KMS-11 (cell line): ENCODE measurements around the gene IGFBP4.

Source experiments
- H2AFZ ChIP-seq: fragments of 200-600 bp; sonication (generic); 2 replicates; pipeline ENCODE4 v1.6.1; 2016; ENCODE audit warnings: antibody characterized with exemption, mixed run types, low read depth
- H3K27ac ChIP-seq: fragments of 200-600 bp; sonication (generic); 2 replicates; pipeline ENCODE4 v1.6.1; 2016; ENCODE audit warnings: mild to moderate bottlenecking, mixed run types
- H3K27me3 ChIP-seq: fragments of 200-600 bp; sonication (generic); 2 replicates; pipeline ENCODE4 v1.6.1; 2017; ENCODE audit warnings: mild to moderate bottlenecking, low read depth, mixed run types, moderate library complexity; ENCODE audit not compliant: insufficient read depth
- H3K36me3 ChIP-seq: fragments of 200-600 bp; sonication (generic); 2 replicates; pipeline ENCODE4 v1.6.1; 2017; ENCODE audit warnings: mild to moderate bottlenecking, mixed run types; ENCODE audit not compliant: insufficient read depth
- H3K4me1 ChIP-seq: fragments of 200-600 bp; sonication (generic); 2 replicates; pipeline ENCODE4 v1.6.1; 2016; ENCODE audit warnings: mild to moderate bottlenecking, low read depth, mixed run types; ENCODE audit not compliant: poor library complexity, severe bottlenecking
- H3K4me2 ChIP-seq: fragments of 200-600 bp; sonication (generic); 2 replicates; pipeline ENCODE4 v1.7.0; 2016; ENCODE audit warnings: mild to moderate bottlenecking, mixed run types
- H3K4me3 ChIP-seq: fragments of 200-600 bp; sonication (generic); IDR thresholded peaks from 2 replicates; pipeline ENCODE4 v1.6.1; 2017; ENCODE audit warnings: low read depth, low read length, mixed read lengths; ENCODE audit not compliant: insufficient read depth
- H3K79me2 ChIP-seq: fragments of 200-600 bp; sonication (generic); 2 replicates; pipeline ENCODE4 v1.6.1; 2016; ENCODE audit warnings: low read depth, mixed run types; ENCODE audit not compliant: insufficient read depth
- H3K9ac ChIP-seq: fragments of 200-600 bp; sonication (generic); 2 replicates; pipeline ENCODE4 v1.6.1; 2016; ENCODE audit warnings: mild to moderate bottlenecking, mixed run types
- H4K20me1 ChIP-seq: fragments of 200-600 bp; sonication (generic); 2 replicates; pipeline ENCODE4 v1.6.1; 2016; ENCODE audit warnings: mild to moderate bottlenecking, mixed run types; ENCODE audit not compliant: insufficient read depth
- CTCF ChIP-seq: fragments of 200-600 bp; sonication (generic); conservative IDR thresholded peaks from 2 replicates; pipeline ENCODE4 v1.6.1; 2017; ENCODE audit warnings: low read depth, mild to moderate bottlenecking, antibody characterized with exemption, low read length, moderate library complexity, mixed read lengths

Gene IGFBP4

DNA sequence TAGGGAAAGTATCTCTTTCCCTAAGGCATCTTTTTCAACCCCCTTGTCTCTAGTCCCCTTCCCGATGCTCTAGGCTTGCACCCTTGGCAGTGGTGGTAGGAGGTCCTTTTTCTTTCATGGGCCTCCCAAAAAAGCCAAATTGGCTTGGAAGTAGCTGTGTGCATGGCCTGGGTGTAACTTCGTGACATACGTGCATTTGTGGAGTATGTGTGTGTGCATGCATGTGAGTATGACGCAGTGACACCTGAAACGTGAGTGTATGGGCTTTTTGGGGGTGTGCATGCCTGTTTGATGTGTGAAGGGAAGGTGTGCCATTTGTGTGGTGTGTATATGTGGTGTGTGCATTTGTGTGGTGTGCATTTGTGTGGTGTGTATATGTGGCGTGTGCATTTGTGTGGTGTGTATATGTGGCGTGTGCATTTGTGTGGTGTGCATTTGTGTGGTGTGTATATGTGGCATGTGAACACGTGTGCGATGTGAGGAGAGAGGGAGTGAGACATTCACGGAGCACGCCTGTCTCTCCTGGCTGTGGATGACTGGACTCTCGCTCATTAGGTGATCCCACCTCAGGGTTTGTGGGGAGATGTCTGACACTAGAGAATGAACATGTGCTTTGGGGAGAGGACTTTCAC is 15.7 kb downstream of the IGFBP4 start:
- H3K27ac ChIP-seq, result no peak overlapping the region
- peaks cover 24% of the 10 kb centered on the region; the same call in 1 of the 2 replicates for H3K27me3 ChIP-seq
- H2AFZ ChIP-seq, result no peak overlapping the region
- no peak overlapping the region for H3K4me3 ChIP-seq
- no peaks in the 10 kb centered on the region for H3K4me1 ChIP-seq
- H3K4me2 ChIP-seq, result no peak overlapping the region
- H3K9ac ChIP-seq, result no peak overlapping the region
- no peaks in the 10 kb centered on the region for H3K79me2 ChIP-seq
- H3K36me3 ChIP-seq, result no peaks in the 10 kb centered on the region
- no peak for TF ChIP-seq CTCF
- no peaks in the 10 kb centered on the region for H4K20me1 ChIP-seq

DNA sequence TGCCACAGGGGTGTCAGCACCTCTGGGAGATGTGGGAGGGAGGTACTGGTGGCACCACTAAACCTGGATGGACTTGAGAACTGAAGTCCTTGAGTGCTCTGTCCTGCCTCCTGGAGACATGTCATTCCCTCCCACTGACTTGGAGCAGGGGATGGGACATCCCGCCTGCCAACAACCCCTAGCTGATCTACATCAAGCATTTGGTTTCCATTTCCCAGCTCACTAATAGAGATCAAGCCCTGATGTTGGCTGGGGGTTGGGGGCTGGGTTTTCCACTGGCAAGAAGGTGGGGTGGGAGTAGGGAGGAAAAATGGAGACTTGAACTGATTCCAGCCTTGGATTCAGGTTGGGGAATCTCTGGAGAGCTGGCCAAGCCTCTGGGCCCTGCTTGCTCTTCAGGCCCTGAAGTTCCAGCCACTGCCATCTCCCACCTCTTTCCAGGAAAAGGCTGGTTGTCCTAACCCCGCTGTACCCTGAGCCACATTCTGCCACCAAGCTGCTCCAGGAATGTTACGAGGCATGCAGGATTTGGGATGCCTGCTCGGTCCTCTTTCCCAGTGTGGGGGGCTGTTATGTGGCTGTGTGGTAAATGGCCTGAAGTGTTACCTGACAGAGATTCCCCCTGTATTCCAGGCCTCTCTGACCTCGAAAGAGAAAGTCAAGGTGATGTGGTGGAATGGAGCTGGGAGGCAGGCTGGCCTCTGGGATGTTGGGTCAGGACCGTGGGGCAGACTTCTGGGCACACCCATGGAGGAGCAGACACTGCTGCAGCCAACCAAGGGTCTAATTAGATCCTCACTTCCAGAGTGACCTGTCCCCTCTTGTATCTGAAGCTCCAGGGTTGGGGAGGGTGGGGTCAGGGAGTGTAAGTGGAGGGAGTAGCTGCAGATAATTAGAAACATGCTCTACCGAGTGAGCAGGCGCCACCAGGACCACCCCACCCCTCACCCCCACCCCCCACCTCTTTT is 16.7 kb downstream of the IGFBP4 start:
- Histone ChIP-seq H3K27me3 (peaks cover 19% of the 10 kb centered on the region; the same call in 1 of the 2 replicates), H2AFZ (no peak overlapping the region), H3K36me3 (no peaks in the 10 kb centered on the region), H3K9ac (no peak overlapping the region), H3K4me1 (no peaks in the 10 kb centered on the region), H3K27ac (no peak overlapping the region), H3K79me2 (no peaks in the 10 kb centered on the region), H4K20me1 (no peaks in the 10 kb centered on the region), H3K4me2 (no peak overlapping the region), H3K4me3 (no peak overlapping the region)
- TF ChIP-seq CTCF, result no peak

- no peak overlapping the region for H3K27ac ChIP-seq
Measured at GRCh38 chr17:40460604-40460967, 17.3 kb downstream of the IGFBP4 start.

More at GRCh38 chr17:40460604-40460967, 17.3 kb downstream of the IGFBP4 start:
- Histone ChIP-seq H2AFZ (no peak overlapping the region), H3K36me3 (no peaks in the 10 kb centered on the region), H3K4me3 (no peak overlapping the region), H3K4me2 (no peak overlapping the region), H4K20me1 (no peaks in the 10 kb centered on the region), H3K27me3 (peaks cover 20% of the 10 kb centered on the region; the same call in 1 of the 2 replicates), H3K4me1 (no peaks in the 10 kb centered on the region), H3K9ac (no peak overlapping the region), H3K79me2 (no peaks in the 10 kb centered on the region)
- no peak for TF ChIP-seq CTCF
